DND-41 (cell line): ENCODE results near the gene C17orf107.

Experiments used
- ATAC-seq: fragments of 200-7000 bp; cut with Tn5 transposase; 3 replicates; pipeline ENCODE4 v1.9.1; 2021; ENCODE audit warnings: low read depth; ENCODE audit not compliant: insufficient read depth
- DNase-seq: peaks from one replicate; pipeline ENCODE4 v3.0.0-alpha.2; 2020
- H2AFZ ChIP-seq: 2 replicates; pipeline ENCODE4 v1.6.0; 2012; ENCODE audit warnings: low read depth, low read length
- H3K27ac ChIP-seq: 2 replicates; pipeline ENCODE4 v1.5.1; 2012; ENCODE audit warnings: low read length, inconsistent platforms
- H3K27me3 ChIP-seq: fragments of 200-600 bp; sonication (generic); 2 replicates; pipeline ENCODE4 v1.6.0; 2012; ENCODE audit warnings: low read length, mild to moderate bottlenecking, inconsistent platforms; ENCODE audit not compliant: insufficient read depth, poor library complexity
- H3K36me3 ChIP-seq: 2 replicates; pipeline ENCODE4 v1.5.1; 2012; ENCODE audit warnings: low read length, inconsistent platforms; ENCODE audit not compliant: insufficient read depth
- H3K4me1 ChIP-seq: 2 replicates; pipeline ENCODE4 v1.5.1; 2012; ENCODE audit warnings: mild to moderate bottlenecking, low read length; ENCODE audit not compliant: insufficient read depth
- H3K4me2 ChIP-seq: 2 replicates; pipeline ENCODE4 v1.6.0; 2012; ENCODE audit warnings: mild to moderate bottlenecking, moderate library complexity, low read length, inconsistent platforms; ENCODE audit not compliant: insufficient read depth
- H3K4me3 ChIP-seq, 2 experiments: fragments of 200-600 bp in 1 of 2; shearing (Covaris generic) in 1 of 2; 2 replicates each; pipeline ENCODE4 v1.5.1; 2012 to 2016; ENCODE audit warnings: inconsistent platforms in 2 of 2, low read length in 2 of 2, mild to moderate bottlenecking in 2 of 2, low read depth in 1 of 2, moderate library complexity in 1 of 2
- H3K79me2 ChIP-seq: 2 replicates; pipeline ENCODE4 v1.6.0; 2012; ENCODE audit warnings: low read length, inconsistent platforms; ENCODE audit not compliant: insufficient read depth
- H3K9ac ChIP-seq: 2 replicates; pipeline ENCODE4 v1.6.0; 2012; ENCODE audit warnings: low read depth, mild to moderate bottlenecking, inconsistent platforms, low read length, moderate library complexity
- H3K9me3 ChIP-seq: 2 replicates; pipeline ENCODE4 v1.5.1; 2012; ENCODE audit warnings: low read length, moderate library complexity, mild to moderate bottlenecking, inconsistent platforms; ENCODE audit not compliant: insufficient read depth, severe bottlenecking
- H4K20me1 ChIP-seq: 2 replicates; pipeline ENCODE4 v1.6.0; 2012; ENCODE audit warnings: low read length; ENCODE audit not compliant: insufficient read depth
- CTCF ChIP-seq: IDR thresholded peaks from 2 replicates; pipeline ENCODE4 v1.5.1; 2012; ENCODE audit warnings: borderline replicate concordance, low read length, moderate library complexity, mild to moderate bottlenecking; ENCODE audit not compliant: poor library complexity, severe bottlenecking; ENCODE audit errors: extremely low read depth
- EZH2 ChIP-seq: IDR thresholded peaks from 3 replicates; pipeline ENCODE4 v1.6.1; 2012; ENCODE audit warnings: borderline replicate concordance, low read depth, mild to moderate bottlenecking, moderate library complexity, low read length, inconsistent platforms; ENCODE audit not compliant: severe bottlenecking

C17orf107 gene

GRCh38 chr17:4892499-4893221, 6.7 kb upstream of the C17orf107 start:
- Histone ChIP-seq H3K9ac (no peak overlapping the region), H3K27ac (no peak overlapping the region), H3K9me3 (no peaks in the 10 kb centered on the region), H3K4me2 (no peak overlapping the region), H3K79me2 (no peaks in the 10 kb centered on the region), H3K27me3 (no peaks in the 10 kb centered on the region), H4K20me1 (peaks cover 11% of the 10 kb centered on the region; the same call in 1 of the 2 replicates), H3K4me3 (no peak overlapping the region), H3K36me3 (peaks cover 85% of the 10 kb centered on the region), H3K4me1 (no peaks in the 10 kb centered on the region), H2AFZ (no peak overlapping the region)
- no peak for DNase-seq
- TF ChIP-seq EZH2 = no peak
- no peak for TF ChIP-seq CTCF
- ATAC-seq = no peak

- no peaks in the 10 kb centered on the region for H3K27me3 ChIP-seq
- H3K79me2 ChIP-seq = no peaks in the 10 kb centered on the region
- H3K9me3 ChIP-seq = no peaks in the 10 kb centered on the region
- no peaks in the 10 kb centered on the region for H3K4me1 ChIP-seq
- H3K27ac ChIP-seq = no peak overlapping the region
- H3K4me3 ChIP-seq = no peak overlapping the region
- no peak for ATAC-seq
- no peak overlapping the region for H3K4me2 ChIP-seq
- TF ChIP-seq EZH2 = no peak
- TF ChIP-seq CTCF = no peak
- peaks cover 80% of the 10 kb centered on the region for H3K36me3 ChIP-seq
- H2AFZ ChIP-seq = no peak overlapping the region
- peaks cover 11% of the 10 kb centered on the region; the same call in 1 of the 2 replicates for H4K20me1 ChIP-seq
- H3K9ac ChIP-seq = no peak overlapping the region
- no peak for DNase-seq
These were observed 6.1 kb upstream of the C17orf107 start for GRCh38 chr17:4893272-4893671.

GRCh38 chr17:4893721-4894560, 5.4 kb upstream of the C17orf107 start:
- no peak overlapping the region for H3K4me2 ChIP-seq
- H3K36me3 ChIP-seq = peaks cover 78% of the 10 kb centered on the region
- ATAC-seq (no peak), DNase-seq (no peak)
- H3K27ac ChIP-seq = no peak overlapping the region
- H3K9me3 ChIP-seq = no peaks in the 10 kb centered on the region
- peaks cover 11% of the 10 kb centered on the region; the same call in 1 of the 2 replicates for H4K20me1 ChIP-seq
- H3K4me3 ChIP-seq = no peak overlapping the region
- no peak overlapping the region for H2AFZ ChIP-seq
- TF ChIP-seq CTCF (no peak), EZH2 (no peak)
- no peak overlapping the region for H3K9ac ChIP-seq
- H3K27me3 ChIP-seq = no peaks in the 10 kb centered on the region
- no peaks in the 10 kb centered on the region for H3K79me2 ChIP-seq
- H3K4me1 ChIP-seq = no peaks in the 10 kb centered on the region
